ENCODE results near the gene BICRAL.

The BICRAL gene

DNA sequence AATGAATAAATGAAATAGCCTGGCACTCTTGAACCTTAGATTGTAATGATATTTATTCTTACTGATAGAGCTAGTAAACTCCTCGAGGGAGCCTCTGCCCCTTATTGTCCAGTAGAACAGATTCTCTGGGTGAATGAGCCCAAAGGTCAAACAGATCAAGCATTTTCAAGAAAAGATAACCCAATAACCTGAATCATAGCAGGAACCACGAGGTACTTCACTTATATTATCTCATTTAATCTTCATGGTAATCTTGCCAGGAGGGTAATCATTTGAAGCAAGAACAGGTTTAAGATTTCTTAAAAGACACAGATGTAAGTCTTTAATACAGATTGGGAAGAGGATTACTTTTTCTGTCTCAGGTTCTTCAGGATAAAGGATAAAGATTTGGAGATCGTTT, 18.9 kb upstream of the BICRAL start:
- H3K27ac ChIP-seq (ENCODE audit: low read depth, low read length): no peak overlapping the region
- no peaks in the 10 kb centered on the region for H3K9me2 ChIP-seq (replicated peaks; ENCODE audit: control insufficient read depth, low read length)
- no peaks in the 10 kb centered on the region for H4K20me1 ChIP-seq (ENCODE audit: control insufficient read depth, insufficient read depth, low read depth, low read length)
- no peaks in the 10 kb centered on the region for H3K9me3 ChIP-seq (ENCODE audit: control insufficient read depth, insufficient read depth, low read length)
- H3K4me2 ChIP-seq (ENCODE audit: low read length): no peak overlapping the region
- H3K4me3 ChIP-seq (ENCODE audit: low read length): no peak overlapping the region
- TF ChIP-seq, protein P1, sequence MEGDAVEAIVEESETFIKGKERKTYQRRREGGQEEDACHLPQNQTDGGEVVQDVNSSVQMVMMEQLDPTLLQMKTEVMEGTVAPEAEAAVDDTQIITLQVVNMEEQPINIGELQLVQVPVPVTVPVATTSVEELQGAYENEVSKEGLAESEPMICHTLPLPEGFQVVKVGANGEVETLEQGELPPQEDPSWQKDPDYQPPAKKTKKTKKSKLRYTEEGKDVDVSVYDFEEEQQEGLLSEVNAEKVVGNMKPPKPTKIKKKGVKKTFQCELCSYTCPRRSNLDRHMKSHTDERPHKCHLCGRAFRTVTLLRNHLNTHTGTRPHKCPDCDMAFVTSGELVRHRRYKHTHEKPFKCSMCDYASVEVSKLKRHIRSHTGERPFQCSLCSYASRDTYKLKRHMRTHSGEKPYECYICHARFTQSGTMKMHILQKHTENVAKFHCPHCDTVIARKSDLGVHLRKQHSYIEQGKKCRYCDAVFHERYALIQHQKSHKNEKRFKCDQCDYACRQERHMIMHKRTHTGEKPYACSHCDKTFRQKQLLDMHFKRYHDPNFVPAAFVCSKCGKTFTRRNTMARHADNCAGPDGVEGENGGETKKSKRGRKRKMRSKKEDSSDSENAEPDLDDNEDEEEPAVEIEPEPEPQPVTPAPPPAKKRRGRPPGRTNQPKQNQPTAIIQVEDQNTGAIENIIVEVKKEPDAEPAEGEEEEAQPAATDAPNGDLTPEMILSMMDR (IDR thresholded peaks at IDR 0.05; ENCODE audit: low read depth, low read length, poor library complexity, severe bottlenecking): no peak
- TF ChIP-seq EZH2phosphoT487 (IDR thresholded peaks at IDR 0.05; ENCODE audit: borderline replicate concordance, low read length): no peak
- no peaks in the 10 kb centered on the region for H3K79me2 ChIP-seq (ENCODE audit: control insufficient read depth, low read length)
- no peaks in the 10 kb centered on the region for H3K27me3 ChIP-seq (ENCODE audit: control insufficient read depth, low read length)
- H3F3A ChIP-seq (ENCODE audit: control insufficient read depth, insufficient read depth): peaks cover 2% of the 10 kb centered on the region; the same call in 1 of the 2 replicates
- H3K4me1 ChIP-seq (ENCODE audit: control insufficient read depth, low read length): no peaks in the 10 kb centered on the region; the same call in 1 of the 2 replicates
- no peaks in the 10 kb centered on the region; the same call in 1 of the 2 replicates for H3K36me3 ChIP-seq (ENCODE audit: control insufficient read depth, low read length)

DNA sequence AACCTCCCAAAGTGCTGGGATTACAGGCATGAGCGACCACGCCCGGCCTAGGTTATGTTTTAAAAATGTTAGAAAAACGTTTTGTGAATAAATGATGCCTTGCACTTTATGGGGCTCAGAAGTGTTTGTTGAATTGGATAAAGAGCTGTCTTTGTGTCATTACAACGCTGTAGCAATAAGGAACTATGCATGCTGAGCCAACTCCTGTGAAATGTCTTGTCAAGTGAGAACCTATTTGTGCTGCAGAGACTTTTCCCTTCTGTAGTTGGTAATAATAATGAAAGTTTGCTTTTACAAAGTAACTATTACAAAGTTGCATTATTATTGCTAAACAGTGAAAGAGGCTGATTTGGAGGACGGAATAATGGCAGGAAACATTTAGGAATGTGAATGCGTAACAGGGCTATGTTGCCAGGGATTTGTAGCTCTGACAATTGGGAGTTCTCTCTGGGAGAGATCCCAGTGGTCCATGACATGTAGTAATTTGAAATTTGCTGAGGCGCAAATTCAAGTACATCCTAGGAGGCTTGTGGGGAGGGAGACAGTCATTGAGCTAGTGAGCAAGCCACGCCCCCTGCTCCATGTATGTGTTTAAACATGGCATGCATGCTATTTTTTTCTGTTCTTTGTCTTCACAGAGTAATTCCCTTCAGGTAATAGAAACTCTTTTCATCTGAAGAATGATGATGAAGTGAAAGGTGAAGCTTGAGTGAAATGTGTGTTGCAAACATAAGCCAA, 16.8 kb upstream of the BICRAL start:
- Histone ChIP-seq H3K27me3 (ENCODE audit: control insufficient read depth, low read length) (no peaks in the 10 kb centered on the region), H3K79me2 (ENCODE audit: control insufficient read depth, low read length) (no peaks in the 10 kb centered on the region), H3K4me1 (ENCODE audit: control insufficient read depth, low read length) (peaks cover 9% of the 10 kb centered on the region), H3K4me2 (ENCODE audit: low read length) (no peak overlapping the region), H3K27ac (ENCODE audit: low read depth, low read length) (no peak overlapping the region), H3K9me2 (replicated peaks; ENCODE audit: control insufficient read depth, low read length) (no peaks in the 10 kb centered on the region), H3F3A (ENCODE audit: control insufficient read depth, insufficient read depth) (peaks cover 9% of the 10 kb centered on the region; the same call in 1 of the 2 replicates), H4K20me1 (ENCODE audit: control insufficient read depth, insufficient read depth, low read depth, low read length) (no peaks in the 10 kb centered on the region), H3K36me3 (ENCODE audit: control insufficient read depth, low read length) (no peaks in the 10 kb centered on the region), H3K9me3 (ENCODE audit: control insufficient read depth, insufficient read depth, low read length) (no peaks in the 10 kb centered on the region), H3K4me3 (ENCODE audit: low read length) (no peak overlapping the region)
- no peak for TF ChIP-seq EZH2phosphoT487 (IDR thresholded peaks at IDR 0.05; ENCODE audit: borderline replicate concordance, low read length)
- TF ChIP-seq, protein P1 (IDR thresholded peaks at IDR 0.05; ENCODE audit: low read depth, low read length, poor library complexity, severe bottlenecking): no peak

DNA sequence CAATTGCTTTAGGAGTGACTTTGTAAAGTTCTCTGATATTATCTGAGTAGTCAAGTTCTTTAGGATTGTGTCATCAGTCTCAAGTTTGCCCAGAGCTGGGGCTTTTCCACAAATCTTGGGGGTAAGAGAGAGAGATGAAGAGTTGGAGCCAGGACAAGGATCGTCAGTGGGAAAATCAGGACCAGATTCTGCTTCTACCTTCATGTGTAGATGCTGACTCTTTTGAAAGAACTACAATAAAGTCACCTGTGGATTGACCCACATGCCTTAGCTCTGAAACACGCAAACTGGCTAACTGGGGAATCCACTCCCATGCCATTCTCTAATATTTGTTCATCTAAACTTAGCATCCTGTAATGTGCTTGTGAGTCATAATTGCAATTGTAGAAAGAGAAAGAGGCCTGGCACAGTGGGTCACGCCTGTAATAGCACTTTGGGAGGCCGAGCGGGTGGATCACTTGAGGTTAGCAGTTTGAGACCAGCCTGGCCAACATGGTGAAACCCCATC, 15.6 kb upstream of the BICRAL start:
- Histone ChIP-seq H4K20me1 (ENCODE audit: control insufficient read depth, insufficient read depth, low read depth, low read length) (no peaks in the 10 kb centered on the region), H3K4me3 (ENCODE audit: low read length) (no peak overlapping the region), H3K4me1 (ENCODE audit: control insufficient read depth, low read length) (peaks cover 20% of the 10 kb centered on the region), H3F3A (ENCODE audit: control insufficient read depth, insufficient read depth) (peaks cover 15% of the 10 kb centered on the region), H3K36me3 (ENCODE audit: control insufficient read depth, low read length) (no peaks in the 10 kb centered on the region), H3K4me2 (ENCODE audit: low read length) (no peak overlapping the region), H3K9me3 (ENCODE audit: control insufficient read depth, insufficient read depth, low read length) (no peaks in the 10 kb centered on the region), H3K27ac (ENCODE audit: low read depth, low read length) (no peak overlapping the region), H3K9me2 (replicated peaks; ENCODE audit: control insufficient read depth, low read length) (no peaks in the 10 kb centered on the region), H3K27me3 (ENCODE audit: control insufficient read depth, low read length) (no peaks in the 10 kb centered on the region), H3K79me2 (ENCODE audit: control insufficient read depth, low read length) (no peaks in the 10 kb centered on the region)
- no peak for TF ChIP-seq EZH2phosphoT487 (IDR thresholded peaks at IDR 0.05; ENCODE audit: borderline replicate concordance, low read length)
- TF ChIP-seq, protein P1 (IDR thresholded peaks at IDR 0.05; ENCODE audit: low read depth, low read length, poor library complexity, severe bottlenecking): no peak
